NCI-H187 (cell line): ENCODE data around the gene MAEA.

Source experiments
- DNase-seq, 2 experiments: peaks; one replicate each; lab custom pipeline; 2025; lab: John Stamatoyannopoulos, UW

MAEA gene

GRCh38 chr4:1289207-1290164, at the start of gene MAEA:
TSS of gene MAEA (plus strand) at chr4:1289891. CDS start at chr4:1289914, 23 bp downstream.
- DNase-seq: peak; percentile 94 to 95

- no peak for DNase-seq
Measured at GRCh38 chr4:1239950-1240307, 49.8 kb upstream of the MAEA start.

- DNase-seq: no peak
Measured at GRCh38 chr4:1240721-1241465, 48.8 kb upstream of the MAEA start.

- DNase-seq: no peak
Measured at GRCh38 chr4:1241466-1241935, 48.2 kb upstream of the MAEA start.

- DNase-seq: no peak
Measured at GRCh38 chr4:1241936-1242505, 47.7 kb upstream of the MAEA start.

GRCh38 chr4:1242506-1243450, 46.9 kb upstream of the MAEA start:
- no peak for DNase-seq

- no peak for DNase-seq
Measured at GRCh38 chr4:1243451-1244080, 46.1 kb upstream of the MAEA start.

GRCh38 chr4:1244081-1244977, 45.4 kb upstream of the MAEA start:
- DNase-seq: no peak

GRCh38 chr4:1244978-1245471, 44.7 kb upstream of the MAEA start:
- DNase-seq: no peak

- DNase-seq: no peak
Measured at GRCh38 chr4:1245481-1246051, 44.1 kb upstream of the MAEA start.

GRCh38 chr4:1246111-1246881, 43.4 kb upstream of the MAEA start:
- no peak for DNase-seq

GRCh38 chr4:1246901-1247863, 42.5 kb upstream of the MAEA start:
- DNase-seq: no peak

- no peak for DNase-seq
Measured at GRCh38 chr4:1247864-1248244, 41.8 kb upstream of the MAEA start.

GRCh38 chr4:1248245-1249147, 41.2 kb upstream of the MAEA start, which contains the start of gene CTBP1:
TSS of gene CTBP1 (minus strand) at chr4:1249130. CDS start at chr4:1241331, 7,799 bp downstream.
- peak; percentile 73 to 89 for DNase-seq

- peak; percentile 48 to 90 for DNase-seq
Measured at GRCh38 chr4:1249148-1249730, 40.5 kb upstream of the MAEA start.
